ENCODE results near the gene LCE2C. TPM values are rescaled to one million over a fixed set of nuclear protein-coding genes. Genes with fewer than 3 reads are reported as not detected.

Gene LCE2C
- total and polyA plus RNA-seq, 12 donors, result not detected

DNA sequence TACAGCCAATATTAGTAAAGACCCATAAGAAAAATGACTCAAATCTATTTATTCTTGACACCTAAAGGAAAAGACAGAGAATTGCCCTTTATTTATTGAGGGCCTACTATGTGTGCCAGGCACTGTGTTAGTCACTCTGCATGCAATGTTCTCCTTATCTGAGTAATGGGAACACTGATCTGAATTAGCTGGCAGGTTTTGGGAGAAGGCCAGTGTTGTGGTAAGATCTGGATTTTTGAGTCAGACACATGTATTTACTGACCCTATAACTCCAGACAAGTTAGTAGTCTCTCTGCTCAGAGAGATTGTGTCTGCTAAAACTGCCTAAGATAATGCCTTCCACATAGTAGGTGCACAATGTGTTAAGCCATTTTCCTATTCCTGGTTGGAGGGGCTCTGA lies 50.2 kb downstream of the LCE2C start:
- H3K27ac ChIP-seq, result no peak overlapping the region
- no peaks in the 10 kb centered on the region for H3K36me3 ChIP-seq (replicated peaks in 1 of 2)
- no peaks in the 10 kb centered on the region for H3K4me1 ChIP-seq (replicated peaks in 1 of 2)
- no peaks in the 10 kb centered on the region for H3K9me3 ChIP-seq (replicated peaks in 1 of 3)
- intact Hi-C loops (cut with DNase I), result no loop called here
- TF ChIP-seq, protein P1, sequence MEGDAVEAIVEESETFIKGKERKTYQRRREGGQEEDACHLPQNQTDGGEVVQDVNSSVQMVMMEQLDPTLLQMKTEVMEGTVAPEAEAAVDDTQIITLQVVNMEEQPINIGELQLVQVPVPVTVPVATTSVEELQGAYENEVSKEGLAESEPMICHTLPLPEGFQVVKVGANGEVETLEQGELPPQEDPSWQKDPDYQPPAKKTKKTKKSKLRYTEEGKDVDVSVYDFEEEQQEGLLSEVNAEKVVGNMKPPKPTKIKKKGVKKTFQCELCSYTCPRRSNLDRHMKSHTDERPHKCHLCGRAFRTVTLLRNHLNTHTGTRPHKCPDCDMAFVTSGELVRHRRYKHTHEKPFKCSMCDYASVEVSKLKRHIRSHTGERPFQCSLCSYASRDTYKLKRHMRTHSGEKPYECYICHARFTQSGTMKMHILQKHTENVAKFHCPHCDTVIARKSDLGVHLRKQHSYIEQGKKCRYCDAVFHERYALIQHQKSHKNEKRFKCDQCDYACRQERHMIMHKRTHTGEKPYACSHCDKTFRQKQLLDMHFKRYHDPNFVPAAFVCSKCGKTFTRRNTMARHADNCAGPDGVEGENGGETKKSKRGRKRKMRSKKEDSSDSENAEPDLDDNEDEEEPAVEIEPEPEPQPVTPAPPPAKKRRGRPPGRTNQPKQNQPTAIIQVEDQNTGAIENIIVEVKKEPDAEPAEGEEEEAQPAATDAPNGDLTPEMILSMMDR (IDR thresholded peaks at IDR 0.05), result no peak
- no peak for TF ChIP-seq POLR2A (IDR thresholded peaks at IDR 0.05)
- H3K4me3 ChIP-seq, result no peak overlapping the region
- no peak for DNase-seq
- no peaks in the 10 kb centered on the region for H3K27me3 ChIP-seq

Other genes starting within 250 kb of the LCE2C start
- not detected for gene LCE5A, start 164.5 kb upstream of the LCE2C start, total RNA-seq
- not detected for gene LCE5A, start 164.5 kb upstream of the LCE2C start, polyA plus RNA-seq
- gene CRCT1, start 160.8 kb upstream of the LCE2C start, total RNA-seq, result not detected
- gene CRCT1, start 160.8 kb upstream of the LCE2C start, polyA plus RNA-seq, result not detected
- gene LCE3E, start 108.5 kb upstream of the LCE2C start, total RNA-seq, result not detected
- not detected for gene LCE3E, start 108.5 kb upstream of the LCE2C start, polyA plus RNA-seq
- gene LCE3D, start 94.8 kb upstream of the LCE2C start, total RNA-seq, result not detected
- not detected for gene LCE3D, start 94.8 kb upstream of the LCE2C start, polyA plus RNA-seq
- not detected for gene LCE3C, start 75.0 kb upstream of the LCE2C start, total RNA-seq
- gene LCE3C, start 75.0 kb upstream of the LCE2C start, polyA plus RNA-seq, result not detected
- not detected for gene LCE3B, start 61.5 kb upstream of the LCE2C start, total RNA-seq
- gene LCE3B, start 61.5 kb upstream of the LCE2C start, polyA plus RNA-seq, result not detected
- not detected for gene LCE3A, start 52.2 kb upstream of the LCE2C start, total RNA-seq
- gene LCE3A, start 52.2 kb upstream of the LCE2C start, polyA plus RNA-seq, result not detected
- not detected for gene LCE2D, start 11.9 kb upstream of the LCE2C start, total RNA-seq
- gene LCE2D, start 11.9 kb upstream of the LCE2C start, polyA plus RNA-seq, result not detected
- not detected for gene LCE2B, start 10.8 kb downstream of the LCE2C start, total RNA-seq
- not detected for gene LCE2B, start 10.8 kb downstream of the LCE2C start, polyA plus RNA-seq
- gene LCE2A, start 23.1 kb downstream of the LCE2C start, total RNA-seq, result not detected
- gene LCE2A, start 23.1 kb downstream of the LCE2C start, polyA plus RNA-seq, result not detected
- not detected for gene LCE4A, start 32.9 kb downstream of the LCE2C start, total RNA-seq
- gene LCE4A, start 32.9 kb downstream of the LCE2C start, polyA plus RNA-seq, result not detected
- not detected for gene KPRP, start 82.7 kb downstream of the LCE2C start, total RNA-seq
- gene KPRP, start 82.7 kb downstream of the LCE2C start, polyA plus RNA-seq, result not detected
- not detected for gene LCE1F, start 99.9 kb downstream of the LCE2C start, total RNA-seq
- gene LCE1F, start 99.9 kb downstream of the LCE2C start, polyA plus RNA-seq, result not detected
- not detected for gene LCE1E, start 111.0 kb downstream of the LCE2C start, total RNA-seq
- gene LCE1E, start 111.0 kb downstream of the LCE2C start, polyA plus RNA-seq, result not detected
- gene LCE1D, start 121.4 kb downstream of the LCE2C start, total RNA-seq, result not detected
- not detected for gene LCE1D, start 121.4 kb downstream of the LCE2C start, polyA plus RNA-seq
- not detected for gene LCE1C, start 131.4 kb downstream of the LCE2C start, total RNA-seq
- not detected for gene LCE1C, start 131.4 kb downstream of the LCE2C start, polyA plus RNA-seq
- gene LCE1B, start 136.7 kb downstream of the LCE2C start, total RNA-seq, result not detected
- gene LCE1B, start 136.7 kb downstream of the LCE2C start, polyA plus RNA-seq, result not detected
- gene LCE1A, start 152.2 kb downstream of the LCE2C start, total RNA-seq, result not detected
- not detected for gene LCE1A, start 152.2 kb downstream of the LCE2C start, polyA plus RNA-seq
- gene LCE6A, start 167.6 kb downstream of the LCE2C start, total RNA-seq, result not detected
- not detected for gene LCE6A, start 167.6 kb downstream of the LCE2C start, polyA plus RNA-seq
- not detected for gene LCE7A, start 184.7 kb downstream of the LCE2C start, total RNA-seq
- not detected for gene LCE7A, start 184.7 kb downstream of the LCE2C start, polyA plus RNA-seq
- gene SMCP, start 203.0 kb downstream of the LCE2C start, total RNA-seq, result not detected
- not detected for gene SMCP, start 203.0 kb downstream of the LCE2C start, polyA plus RNA-seq
- not detected for gene IVL, start 233.3 kb downstream of the LCE2C start, total RNA-seq
- under 1 TPM in 2 of 3 donors, not detected in 1; 0.16 to 0.30 TPM for gene IVL, start 233.3 kb downstream of the LCE2C start, polyA plus RNA-seq

Measured in adrenal gland (tissue), 12 donors.